ENCODE measurements around the gene PRPH.

The PRPH gene

GRCh38 chr12:49346659-49347310, 51.8 kb downstream of the PRPH start, which contains the start of gene DNAJC22:
Gene DNAJC22 (plus strand): TSS chr12:49346888. CDS start chr12:49348873, 1,985 bp downstream.
- no peak for DNase-seq (ENCODE audit: low spot score)

- DNase-seq (ENCODE audit: low spot score), result peak; percentile 86
Measured at GRCh38 chr12:49347311-49348193, 52.6 kb downstream of the PRPH start.
